Hindlimb muscle (tissue), 1 donor: ENCODE data around the gene CDRT4. TPM values are rescaled to one million over a fixed set of nuclear protein-coding genes. Genes with fewer than 3 reads are reported as not detected.

Experiments
- DNase-seq: peaks from one replicate; pipeline ENCODE4 v3.0.0-alpha.2; 2013
- polyA plus RNA-seq: library from polyadenylated mRNA; unstranded; fragments of 120-200 nt; gene quantifications from one replicate; pipeline ENCODE4 v1.2.1, GENCODE V29; 2013; ENCODE audit not compliant: insufficient read length

The CDRT4 gene
- polyA plus RNA-seq, 1 donor = 2.8 TPM

- peak; percentile 82 for DNase-seq
These were observed 36.2 kb downstream of the CDRT4 start for GRCh38 chr17:15431196-15431595.

DNA sequence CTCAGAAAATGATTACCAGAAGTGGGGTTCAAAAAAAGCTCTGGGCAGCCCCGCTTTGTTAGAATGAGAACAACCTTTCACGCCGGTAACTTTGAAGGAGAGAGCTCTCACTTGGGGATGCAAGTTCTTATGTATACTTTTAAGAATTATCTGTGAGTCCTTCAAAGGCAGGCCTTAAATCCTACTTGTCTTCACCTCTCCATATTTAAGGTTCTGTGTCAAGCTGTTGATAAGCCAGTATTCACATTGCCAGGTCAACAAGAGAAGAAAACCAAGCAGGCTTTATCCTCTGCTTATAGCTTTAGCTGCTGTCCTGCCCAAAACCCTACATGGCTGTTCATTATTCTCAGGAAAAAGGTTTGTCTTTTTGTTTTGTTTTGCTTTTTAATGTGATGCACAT, 42.9 kb downstream of the CDRT4 start:
- DNase-seq = no peak

- DNase-seq = no peak
These were observed 44.9 kb downstream of the CDRT4 start for GRCh38 chr17:15422392-15422965.

DNA sequence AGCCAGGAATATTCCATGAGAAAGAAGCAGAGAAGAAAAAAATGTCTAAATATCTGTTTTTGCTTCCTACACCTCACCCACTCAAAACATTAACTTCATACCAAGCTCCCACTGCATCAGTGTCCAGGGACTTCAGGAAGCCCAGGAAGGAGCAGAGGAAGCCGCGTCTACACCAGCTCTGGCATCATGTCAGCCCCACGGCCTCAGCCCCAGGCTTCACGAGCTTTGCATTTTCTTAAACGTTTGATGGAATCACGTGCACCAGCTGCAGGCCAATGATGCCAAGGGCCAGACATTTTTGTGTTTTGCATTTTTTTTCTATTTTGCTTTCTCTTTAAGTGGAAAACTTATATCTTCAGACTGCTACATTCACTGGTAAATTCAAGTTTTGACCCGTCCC, 48.6 kb downstream of the CDRT4 start:
- no peak for DNase-seq

DNA sequence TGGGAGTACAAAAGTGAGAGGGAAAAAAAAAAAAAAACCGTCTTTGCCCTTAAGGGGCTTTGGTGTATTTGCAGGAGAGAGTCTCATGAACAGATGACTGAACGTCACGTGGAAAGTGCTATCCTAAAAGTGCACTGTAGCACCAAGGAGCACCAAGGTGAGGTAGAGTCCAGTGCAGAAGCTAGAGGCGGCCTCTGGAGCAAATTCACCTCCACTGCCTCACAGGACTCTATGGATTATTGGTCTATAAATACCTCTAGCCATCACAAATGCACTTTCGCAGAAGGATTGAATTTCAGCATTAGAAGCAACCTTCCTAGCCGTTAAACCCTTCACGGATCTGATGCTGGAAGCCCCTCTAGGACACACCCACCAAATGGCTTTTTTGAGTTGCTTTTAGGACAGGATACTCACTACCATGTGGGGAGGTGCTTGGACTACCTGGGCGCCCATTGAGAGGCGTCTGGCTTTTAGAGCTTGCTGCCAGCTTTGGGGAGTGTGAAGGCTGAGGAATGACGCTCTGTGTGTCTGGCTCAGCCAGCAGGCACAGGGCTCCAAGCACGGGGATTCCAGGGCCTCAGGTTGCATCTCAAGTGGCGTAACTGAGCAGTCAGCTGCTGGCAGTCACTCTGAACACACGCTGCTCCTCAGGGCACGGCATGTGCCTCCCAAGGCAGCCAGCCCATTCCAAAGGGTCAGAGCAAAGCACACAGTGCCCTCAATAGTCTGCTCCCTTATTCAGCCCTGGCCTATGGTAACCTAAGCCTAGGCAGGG, 52.7 kb downstream of the CDRT4 start:
- peak; percentile 63 for DNase-seq

- DNase-seq = no peak
These were observed 54.2 kb downstream of the CDRT4 start for GRCh38 chr17:15413101-15413771.

DNA sequence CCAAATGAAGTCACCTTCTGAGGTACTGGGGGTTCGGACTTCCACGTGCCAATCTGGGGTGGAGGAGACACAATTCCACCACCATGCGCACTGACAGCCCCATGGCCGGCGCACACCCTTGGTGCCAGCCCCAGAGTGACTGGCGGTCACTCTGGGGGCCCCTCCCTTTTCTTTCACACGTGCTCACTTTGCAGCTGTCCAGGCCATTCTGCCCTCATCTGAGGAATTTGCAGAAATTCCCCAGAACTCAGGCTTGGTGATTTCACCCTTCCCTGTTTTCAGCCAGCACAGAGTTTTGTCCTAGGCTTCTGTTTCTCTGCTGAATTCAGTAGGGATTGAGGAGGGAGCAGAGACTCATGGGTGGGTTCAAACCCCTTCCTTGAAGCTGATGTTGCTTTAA, 54.8 kb downstream of the CDRT4 start:
- no peak for DNase-seq

DNA sequence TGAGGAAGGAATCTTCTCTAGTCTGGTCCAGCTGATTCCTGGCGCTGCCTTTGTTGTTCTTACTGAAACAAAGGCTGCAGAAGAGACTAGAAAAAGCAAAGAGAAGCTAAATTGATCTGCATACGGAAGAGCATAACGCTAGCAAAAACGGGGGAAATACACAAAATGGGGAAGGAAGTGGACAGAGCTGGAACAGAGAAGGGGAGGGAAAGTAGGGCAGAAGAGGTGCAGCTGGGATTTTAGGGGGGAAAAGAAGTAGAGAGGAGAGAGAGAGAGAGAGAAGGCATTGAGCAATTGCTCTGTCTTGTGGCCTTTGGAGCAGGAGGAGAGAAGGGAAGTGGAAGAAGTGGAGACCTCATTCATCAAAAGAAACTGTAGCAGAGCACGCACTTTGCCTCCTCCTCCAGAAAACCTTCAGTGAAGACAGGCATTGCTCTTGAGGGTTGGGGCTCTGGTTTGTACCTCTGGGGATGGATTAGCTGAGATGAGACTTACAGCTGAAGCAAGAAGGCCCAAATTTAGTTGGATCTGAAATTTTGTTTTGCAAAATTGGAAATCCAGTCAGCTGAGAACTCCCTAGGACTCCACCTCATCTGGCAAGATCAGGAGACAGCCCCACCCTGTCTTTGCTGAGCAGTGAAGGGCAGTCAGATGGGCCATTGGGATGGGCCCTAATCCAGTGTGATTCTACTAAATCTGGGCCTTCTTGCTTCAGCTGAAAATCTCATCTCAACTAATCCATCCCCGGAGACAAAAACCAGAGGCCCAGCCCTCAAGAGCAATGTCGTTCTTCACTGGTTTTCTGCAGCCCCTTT, 55.8 kb downstream of the CDRT4 start:
- no peak for DNase-seq

- DNase-seq = peak; percentile 58
These were observed 57.6 kb downstream of the CDRT4 start for GRCh38 chr17:15409721-15410250.

GRCh38 chr17:15408803-15409202, 58.6 kb downstream of the CDRT4 start:
- no peak for DNase-seq

DNA sequence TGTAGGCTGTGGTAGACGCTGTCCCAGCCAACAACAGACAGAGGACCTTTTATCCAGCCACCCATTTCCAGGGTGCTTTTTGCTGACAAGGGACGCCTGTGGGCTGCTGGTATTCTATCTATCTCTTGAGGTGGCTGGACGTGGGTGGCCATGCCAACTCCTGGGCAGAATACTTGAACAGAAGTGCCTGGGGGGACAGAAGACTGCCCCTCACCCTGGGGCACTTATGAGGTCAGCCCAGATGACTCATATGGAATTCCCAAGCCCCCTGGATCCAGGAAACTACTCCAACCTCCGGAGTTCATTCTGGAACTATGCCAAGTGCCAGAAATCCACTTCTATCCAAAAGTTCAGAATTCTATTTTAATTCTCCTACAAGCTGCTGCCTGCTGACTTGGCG, 61.3 kb downstream of the CDRT4 start:
- DNase-seq = no peak

GRCh38 chr17:15405058-15405415, 62.4 kb downstream of the CDRT4 start:
- DNase-seq = no peak

DNA sequence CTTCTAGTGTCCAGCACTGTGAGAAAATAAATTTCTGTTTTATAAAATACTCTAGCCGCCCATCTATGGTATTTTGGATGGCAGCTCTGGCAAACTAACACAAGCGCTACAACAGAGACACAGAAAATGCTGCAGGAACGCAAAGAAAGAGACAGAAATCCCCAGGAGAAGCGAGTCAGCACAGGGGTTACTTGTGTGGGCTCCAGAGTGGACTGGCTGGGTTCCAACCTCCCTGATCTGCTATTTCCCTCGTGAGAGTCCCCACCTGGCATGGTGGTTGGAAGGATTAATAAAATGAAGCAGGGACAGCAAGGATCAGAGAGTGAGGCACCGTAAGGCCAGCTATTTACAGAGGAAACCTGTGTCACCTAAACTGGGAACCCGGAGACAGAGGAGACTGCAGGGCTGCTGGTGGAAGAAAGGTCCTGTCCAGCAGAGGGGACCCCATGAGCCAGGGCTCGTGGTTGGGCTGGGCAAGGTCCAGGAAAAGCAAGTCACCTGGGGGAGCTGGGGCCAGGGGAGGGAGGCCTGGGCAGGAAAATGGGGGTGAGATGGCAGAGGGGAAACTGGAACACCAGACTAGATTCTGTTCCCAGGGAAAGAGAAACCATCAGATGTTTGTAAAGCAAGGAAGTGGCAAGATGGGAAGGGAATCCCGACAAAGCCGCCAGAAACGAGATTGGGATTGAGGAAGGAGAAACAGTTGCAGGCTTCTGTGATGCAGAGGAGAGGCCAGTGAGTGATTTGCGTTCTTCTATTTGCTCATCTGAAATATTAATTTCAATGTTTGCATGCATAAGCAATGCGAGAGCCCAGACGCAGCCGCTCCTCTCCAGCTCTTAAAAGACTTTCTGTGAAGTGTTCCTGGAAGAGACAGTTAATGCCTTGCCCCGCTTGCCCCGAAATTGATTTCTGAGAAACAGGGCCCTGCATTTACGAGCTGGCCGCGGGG, 63.0 kb downstream of the CDRT4 start:
- DNase-seq = no peak

GRCh38 chr17:15403276-15403939, 64.0 kb downstream of the CDRT4 start:
- DNase-seq = no peak

GRCh38 chr17:15399443-15399842, 68.0 kb downstream of the CDRT4 start:
- no peak for DNase-seq

DNA sequence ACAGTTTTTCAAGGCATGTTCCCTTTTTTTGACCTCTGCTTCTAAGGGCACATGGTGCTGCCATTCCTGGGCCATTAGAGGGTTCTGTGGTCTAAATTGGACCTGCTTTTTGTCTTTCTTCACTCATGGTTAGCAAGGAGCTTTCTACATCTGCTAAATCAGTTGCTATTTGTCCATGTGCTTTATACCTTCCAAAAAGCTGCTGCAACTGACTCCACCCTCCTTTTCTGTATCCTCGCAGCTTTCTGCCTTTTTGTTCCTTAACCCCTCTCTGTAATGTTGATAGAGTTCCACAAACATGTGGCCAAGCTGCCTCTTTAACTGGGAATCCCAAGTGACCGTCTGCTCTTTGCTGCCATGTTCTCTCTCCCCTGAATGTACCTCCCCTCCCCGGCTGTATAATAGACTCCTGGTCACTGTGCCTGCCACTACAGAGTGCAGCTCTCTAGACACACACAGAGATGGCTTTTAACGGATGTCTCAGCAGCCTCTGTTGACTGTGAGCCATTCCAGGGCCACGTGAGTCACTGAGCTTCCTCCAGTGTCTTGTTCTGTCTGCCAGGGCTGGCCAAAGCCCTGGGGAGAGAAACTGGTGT, 68.6 kb downstream of the CDRT4 start:
- DNase-seq = no peak

GRCh38 chr17:15398291-15398690, 69.1 kb downstream of the CDRT4 start:
- DNase-seq = no peak

DNA sequence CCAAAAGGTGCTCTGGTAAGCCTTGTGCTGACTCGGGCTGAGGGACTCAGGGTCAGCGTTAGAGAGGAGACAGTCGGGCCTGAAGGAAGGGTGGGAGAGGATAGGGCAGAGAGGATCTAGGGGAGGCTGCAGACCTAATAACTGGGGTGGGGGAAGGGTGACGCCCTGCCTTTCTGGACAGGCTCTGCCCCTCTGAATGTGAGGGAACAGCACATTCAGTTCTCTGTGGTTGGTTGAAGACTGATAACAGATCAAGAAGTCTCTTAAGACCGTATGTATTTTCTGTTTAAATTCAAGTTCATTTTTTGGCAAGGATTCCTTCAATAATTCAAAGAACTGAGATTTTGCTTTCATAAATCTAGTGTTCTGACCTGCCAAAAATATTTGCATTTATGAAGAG, 69.8 kb downstream of the CDRT4 start:
- no peak for DNase-seq

GRCh38 chr17:15395091-15395490, 72.3 kb downstream of the CDRT4 start:
- no peak for DNase-seq

GRCh38 chr17:15393414-15393813, 74.0 kb downstream of the CDRT4 start:
- no peak for DNase-seq

DNA sequence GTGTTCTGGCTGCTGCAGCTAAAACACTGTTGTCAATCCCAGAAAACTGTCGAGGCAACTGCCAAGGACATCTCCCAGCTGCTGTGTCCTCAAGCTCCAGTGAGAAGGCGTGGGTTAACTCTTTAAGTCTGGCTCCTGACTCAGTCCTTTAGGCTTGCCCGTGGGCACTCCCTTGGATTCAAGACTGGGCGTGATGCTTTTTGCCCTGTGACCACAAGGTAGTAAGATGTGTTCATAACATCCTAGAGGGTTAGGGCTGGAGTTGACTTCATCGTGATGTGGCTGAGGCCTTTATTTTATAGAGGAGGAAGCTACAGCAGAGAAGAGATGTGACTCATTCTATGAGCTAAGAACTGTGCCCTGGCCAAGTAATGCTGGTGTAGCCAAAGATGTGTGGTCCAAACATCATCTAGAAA, 75.1 kb downstream of the CDRT4 start:
- DNase-seq = no peak
